ENCODE data around the gene ANKRD29.

Gene ANKRD29

DNA sequence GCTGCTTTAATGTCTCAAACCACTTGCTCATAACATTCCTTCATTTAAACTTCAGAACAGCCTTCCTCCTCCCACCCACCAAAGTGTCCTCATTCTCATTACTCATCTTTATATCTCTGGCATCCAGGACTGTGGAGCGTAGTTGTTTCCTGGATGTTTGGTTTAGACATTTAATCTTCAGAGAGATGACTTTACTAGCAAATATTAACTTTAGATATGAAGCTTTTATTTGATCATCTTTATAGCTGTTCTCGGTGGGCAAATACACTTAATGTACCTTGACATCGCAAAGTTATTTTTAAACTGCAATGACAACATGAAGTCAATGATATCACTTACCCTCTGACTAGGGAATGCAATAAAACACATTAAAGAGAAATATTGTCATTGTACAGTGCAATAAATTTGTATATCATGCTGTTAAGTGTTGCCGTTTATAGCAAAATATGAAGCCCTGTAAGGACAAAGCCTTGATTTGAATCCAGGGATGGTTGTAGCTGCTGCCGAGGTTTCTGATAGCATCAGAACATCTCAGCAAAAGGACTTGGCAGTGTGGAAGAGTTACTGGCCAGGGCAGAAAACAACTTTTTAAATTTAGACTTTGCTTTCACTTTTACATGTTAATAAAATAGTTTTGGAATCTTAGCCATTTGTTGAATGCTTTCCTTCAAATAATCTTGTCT is 21.9 kb upstream of the ANKRD29 start:
- DNase-seq (ENCODE audit: low spot score): no peak

GRCh38 chr18:23683671-23684070 is 21.0 kb upstream of the ANKRD29 start:
- no peak for DNase-seq (ENCODE audit: low spot score)

DNA sequence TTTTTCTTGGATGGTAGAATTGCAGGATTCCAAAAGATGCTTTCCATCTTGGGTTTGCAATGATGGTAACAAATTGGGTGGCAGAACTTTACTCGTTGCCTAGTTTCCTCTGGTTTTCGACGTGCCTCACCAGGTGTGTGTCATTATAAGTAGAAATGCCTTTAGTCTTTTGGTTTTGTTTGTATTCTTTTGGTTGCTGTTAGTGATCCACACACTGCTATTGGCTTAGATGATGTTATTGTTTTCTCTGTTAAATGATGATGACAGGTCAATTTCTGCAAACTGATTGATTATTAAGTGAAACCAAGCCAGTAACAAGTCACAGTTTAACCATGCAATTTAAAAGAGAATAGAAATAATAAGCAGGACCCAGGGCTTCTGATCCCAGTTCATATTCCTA is 20.4 kb upstream of the ANKRD29 start:
- DNase-seq (ENCODE audit: low spot score): no peak

DNA sequence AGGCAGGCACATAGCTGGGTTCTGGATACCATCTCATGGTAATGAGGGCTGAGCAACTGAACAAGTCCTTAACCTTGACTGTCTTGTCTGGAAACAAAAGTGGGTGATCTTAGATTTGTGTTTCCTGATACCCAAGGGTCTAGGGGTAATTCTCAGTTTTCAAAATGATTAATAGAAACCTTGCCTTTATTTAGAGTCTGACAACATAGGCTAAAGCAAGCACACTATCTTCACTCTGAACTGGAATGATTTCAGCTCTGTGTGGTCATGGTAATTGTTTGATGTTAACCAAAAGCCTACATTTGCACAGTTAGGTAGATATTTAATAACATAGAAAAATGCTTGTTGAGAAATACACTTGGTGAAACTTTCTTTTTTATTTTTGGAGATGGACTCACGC is 19.8 kb upstream of the ANKRD29 start:
- no peak for DNase-seq (ENCODE audit: low spot score)

- no peak for DNase-seq (ENCODE audit: low spot score)
These were observed 19.3 kb upstream of the ANKRD29 start for GRCh38 chr18:23682045-23682444.

DNA sequence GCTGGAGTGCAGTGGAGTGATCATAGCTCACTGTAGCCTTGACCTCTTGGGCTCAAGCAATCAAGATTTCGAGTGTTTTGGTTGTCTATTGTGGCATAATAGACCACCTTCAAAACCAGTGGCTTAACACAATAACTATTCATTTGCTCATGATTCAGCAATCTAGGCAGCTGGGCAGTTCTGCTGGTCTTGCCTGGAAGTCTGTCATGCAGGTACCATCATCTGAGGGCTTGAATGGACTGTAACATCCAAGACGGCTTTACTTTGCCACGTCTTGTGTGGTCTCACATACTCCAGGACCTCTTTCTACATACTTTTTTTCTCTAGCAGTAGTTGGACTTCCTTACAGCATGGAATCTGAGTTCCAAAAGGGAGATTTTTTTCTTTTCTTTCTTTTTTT is 13.2 kb upstream of the ANKRD29 start:
- no peak for DNase-seq (ENCODE audit: low spot score)

- no peak for DNase-seq (ENCODE audit: low spot score)
These were observed 12.5 kb upstream of the ANKRD29 start for GRCh38 chr18:23675236-23675635.

DNA sequence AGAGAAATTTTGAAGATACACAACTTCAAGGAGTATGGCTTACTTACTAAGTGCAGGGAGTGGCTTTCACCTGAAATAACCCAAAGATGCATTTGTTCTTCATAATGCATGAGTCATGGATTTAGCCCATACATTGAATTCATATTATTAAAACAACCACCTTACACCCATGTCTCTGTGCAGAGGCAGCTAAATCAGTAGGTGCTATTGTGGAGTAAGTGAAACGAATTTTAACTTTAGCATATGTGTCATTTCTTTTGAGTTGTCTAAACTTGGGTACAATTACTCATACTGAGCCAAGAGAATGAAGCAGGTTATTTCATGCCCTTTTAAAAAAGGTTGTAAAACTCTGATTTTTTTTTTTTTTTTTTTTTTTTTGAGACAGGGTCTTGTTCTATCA is 11.0 kb upstream of the ANKRD29 start:
- no peak for DNase-seq (ENCODE audit: low spot score)

DNA sequence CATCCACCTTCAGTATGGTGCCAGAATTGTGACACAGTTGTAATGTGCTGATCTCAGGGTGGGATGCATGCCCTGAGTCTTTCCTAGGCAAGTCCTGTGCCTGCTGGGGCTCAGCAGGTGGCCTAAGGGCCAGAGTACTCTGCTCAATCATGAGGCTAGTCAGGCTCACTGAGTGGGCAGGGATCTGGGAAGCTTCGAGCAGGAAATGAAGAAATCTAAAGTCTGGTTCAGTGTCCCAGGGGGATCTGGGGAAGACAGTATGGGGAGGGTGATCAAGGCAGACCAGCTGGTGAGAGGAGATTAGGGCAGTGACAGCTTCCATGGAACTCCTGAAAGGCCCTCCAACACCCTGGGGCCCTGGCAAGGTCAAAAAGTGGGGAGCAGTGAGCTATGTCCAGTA is 8.9 kb upstream of the ANKRD29 start:
- DNase-seq (ENCODE audit: low spot score): no peak

DNA sequence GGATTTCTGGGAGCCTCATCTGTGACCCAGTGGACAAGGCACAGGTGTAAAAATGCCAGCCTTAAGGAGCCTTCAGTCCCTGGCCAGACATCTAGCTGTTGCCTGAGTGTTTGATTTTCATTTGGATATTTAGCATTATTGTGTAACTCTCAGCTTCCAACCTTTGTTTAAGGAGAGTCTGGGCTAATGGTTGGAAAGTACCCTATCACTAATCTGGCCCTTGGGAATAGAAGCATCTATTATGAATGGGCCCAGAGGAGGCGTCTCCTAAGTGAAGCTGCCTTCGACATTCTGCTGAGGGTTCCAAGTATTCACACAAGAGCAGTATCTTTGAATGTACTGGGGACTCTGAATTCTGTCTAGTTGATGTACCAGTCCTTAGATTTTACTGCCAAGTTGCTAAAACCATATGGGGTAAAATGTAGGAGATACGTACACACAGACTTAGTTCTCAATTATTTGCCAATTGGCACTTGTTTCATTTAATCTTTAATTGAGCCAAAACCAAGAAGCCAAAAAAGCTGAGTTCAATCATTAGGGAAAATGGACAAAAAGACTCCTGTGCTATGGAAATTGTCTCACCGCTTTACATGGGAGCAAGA is 7.2 kb upstream of the ANKRD29 start:
- no peak for DNase-seq (ENCODE audit: low spot score)

GRCh38 chr18:23669202-23669766 is 6.6 kb upstream of the ANKRD29 start:
- DNase-seq (ENCODE audit: low spot score): no peak

DNA sequence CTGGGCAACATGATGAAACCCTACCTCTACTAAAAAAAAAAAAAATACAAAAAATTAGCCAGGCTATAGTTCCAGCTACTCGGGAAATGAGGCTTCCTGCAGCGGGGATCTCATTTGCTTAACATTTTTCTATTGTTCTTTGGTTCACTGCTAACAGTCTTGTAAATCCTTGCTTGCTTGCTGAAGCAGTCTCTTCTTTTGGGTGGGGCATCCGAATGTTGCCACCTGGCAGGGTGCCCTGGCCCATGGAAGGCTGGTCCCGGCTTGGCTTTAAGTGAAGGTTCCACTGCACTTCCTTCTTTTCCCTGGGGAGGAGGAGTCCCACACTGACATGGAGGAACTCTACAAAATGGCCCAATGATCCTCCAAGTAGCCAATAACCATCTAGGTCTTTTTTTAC is 6.0 kb upstream of the ANKRD29 start:
- DNase-seq (ENCODE audit: low spot score): no peak

DNA sequence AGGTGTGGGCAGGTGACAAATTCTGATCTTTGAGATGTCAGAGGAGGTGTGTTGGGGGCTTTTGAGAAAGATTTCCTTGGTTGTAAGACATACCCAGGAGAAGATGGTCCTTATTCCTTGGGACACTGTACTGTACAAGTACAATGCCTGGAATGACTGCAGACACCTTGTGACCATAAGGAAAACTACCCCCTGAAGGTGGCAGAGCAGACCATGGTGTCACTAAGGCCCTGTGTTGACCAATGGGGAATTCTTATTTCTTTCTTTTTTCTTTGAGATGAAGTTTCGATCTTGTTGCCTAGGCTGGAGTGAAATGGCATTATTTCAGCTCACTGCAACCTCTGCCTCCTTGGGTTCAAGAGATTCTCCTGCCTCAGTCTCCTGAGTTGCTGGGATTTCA is 4.4 kb upstream of the ANKRD29 start:
- no peak for DNase-seq (ENCODE audit: low spot score)

DNA sequence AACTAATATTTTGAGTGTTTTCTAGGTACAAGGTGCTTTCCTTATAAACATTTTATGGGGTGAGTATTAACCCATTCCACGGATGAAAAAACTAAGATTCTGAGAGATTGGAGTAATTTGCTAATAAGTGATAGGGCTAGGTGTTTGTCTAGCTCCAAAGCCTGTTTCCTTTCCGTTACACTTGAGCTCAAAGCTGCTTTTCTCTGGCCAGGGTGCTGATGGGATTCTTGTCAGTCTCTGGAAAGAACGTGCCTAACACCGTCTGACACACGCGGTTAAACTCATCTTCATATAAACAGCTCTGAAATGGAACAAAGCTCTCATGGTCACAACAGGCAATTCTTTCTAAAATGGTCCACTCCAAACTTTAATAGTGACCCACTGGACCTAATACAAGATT is 2.0 kb upstream of the ANKRD29 start:
- no peak for DNase-seq (ENCODE audit: low spot score)

DNA sequence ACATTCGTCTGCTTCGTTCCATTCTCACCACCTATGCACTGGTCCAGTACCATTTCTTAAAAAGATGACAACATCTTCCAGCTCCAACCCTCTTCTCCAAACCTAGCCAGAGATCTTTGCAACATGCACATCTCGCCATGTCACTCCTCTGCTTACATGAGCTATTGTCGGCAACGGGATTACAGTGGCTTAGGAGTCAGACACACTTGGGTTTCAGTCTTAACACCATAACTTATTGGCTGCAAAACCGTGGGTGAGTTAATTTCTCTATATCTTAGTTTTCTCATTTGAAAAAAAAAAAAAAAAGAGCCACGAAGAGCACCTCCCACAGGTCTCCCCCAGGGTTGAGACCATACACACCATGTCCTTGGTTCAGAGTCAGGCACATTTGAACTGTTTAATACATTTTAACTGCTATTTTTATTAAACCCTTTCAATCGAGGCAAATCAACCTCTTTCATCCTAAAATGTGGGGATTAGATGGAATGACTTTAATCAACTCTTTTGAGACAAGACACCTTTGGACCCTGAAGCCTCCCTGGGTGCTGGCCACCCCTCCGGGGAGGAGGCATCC is 889 bp downstream of the ANKRD29 start:
- DNase-seq (ENCODE audit: low spot score): no peak

- no peak for DNase-seq (ENCODE audit: low spot score)
These were observed 4.4 kb downstream of the ANKRD29 start for GRCh38 chr18:23658285-23658684.

DNA sequence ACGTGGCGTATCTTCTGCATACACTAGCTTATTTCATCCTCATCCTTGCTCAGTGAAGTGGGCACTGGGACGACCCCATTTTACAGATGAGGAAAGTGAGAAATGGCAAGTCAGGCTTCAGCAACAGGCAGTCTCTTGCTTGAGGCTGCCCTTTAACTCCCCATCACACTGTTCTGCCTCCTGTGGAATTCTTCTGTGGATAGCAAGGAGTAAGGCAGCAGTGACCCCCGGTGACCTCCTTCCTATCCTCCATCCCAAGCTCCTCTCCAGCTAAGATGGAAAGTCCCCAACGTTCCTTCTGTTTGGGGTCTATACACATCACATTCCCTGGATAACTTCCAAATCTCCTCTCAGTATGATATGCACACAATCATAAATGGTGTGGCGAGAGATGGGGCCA is 10.5 kb downstream of the ANKRD29 start:
- no peak for DNase-seq (ENCODE audit: low spot score)

GRCh38 chr18:23650968-23651927 is 11.5 kb downstream of the ANKRD29 start:
- no peak for DNase-seq (ENCODE audit: low spot score)

DNA sequence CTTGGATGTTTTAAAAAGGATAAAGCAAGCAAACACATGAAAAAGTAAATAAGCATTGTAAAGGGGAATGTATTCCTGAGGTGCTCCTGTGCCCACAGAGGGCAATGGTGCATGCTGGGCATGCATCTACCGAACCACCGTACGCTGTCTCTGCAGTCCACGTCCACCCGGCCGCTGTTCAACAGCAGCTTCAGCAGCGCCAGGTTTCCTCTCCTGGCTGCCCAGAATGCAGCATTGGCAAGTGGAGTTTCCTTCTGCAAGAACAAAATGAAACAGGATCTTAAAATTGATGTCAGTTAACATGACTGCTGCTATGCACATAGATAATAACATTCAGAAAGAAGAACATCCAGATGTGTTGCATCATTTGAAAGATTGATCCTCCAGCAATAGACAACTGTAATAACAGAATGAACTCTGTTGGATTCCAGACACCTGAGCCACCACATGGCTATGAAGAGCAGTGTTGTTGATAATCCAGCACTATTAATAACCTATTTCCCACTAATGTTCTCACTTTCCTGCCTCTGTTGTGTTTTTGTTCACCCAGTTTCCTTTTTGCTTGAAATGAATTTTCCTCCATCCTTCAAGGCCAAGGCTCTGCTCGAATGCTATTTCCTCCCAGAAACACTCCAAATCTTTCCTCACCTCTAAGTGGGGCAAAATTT is 13.6 kb downstream of the ANKRD29 start:
- no peak for DNase-seq (ENCODE audit: low spot score)

DNA sequence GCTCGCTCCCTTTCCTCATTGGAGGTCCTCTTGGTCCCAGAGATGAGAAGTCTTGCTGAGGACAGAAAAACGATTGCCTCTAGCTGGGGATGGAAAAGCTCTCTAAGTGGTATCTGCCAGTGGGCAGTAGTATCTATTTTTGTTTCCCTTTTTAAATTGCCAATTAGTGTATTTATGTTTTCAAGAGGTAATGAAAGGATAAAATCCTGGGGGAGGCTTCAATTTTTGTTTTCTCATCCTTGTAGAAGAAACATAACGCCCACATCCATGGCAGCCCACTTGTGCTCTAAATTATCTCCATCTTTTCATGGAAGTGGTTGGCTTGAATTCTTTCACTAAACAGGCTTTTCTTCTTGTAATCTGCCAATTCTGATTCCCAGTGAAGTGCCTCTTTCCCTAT is 14.3 kb downstream of the ANKRD29 start:
- DNase-seq (ENCODE audit: low spot score): no peak

GRCh38 chr18:23646282-23646681 is 16.4 kb downstream of the ANKRD29 start:
- no peak for DNase-seq (ENCODE audit: low spot score)

Data from germinal center (tissue), 1 donor.